ENCODE results near the gene PIGL. TPM values are rescaled to one million over a fixed set of nuclear protein-coding genes. Genes with fewer than 3 reads are reported as not detected.
A peak's percentile ranks its signal among the peaks of the same experiment; 100 is the strongest.
"Not testable (repeated sequence)": the region's sequence is repeated elsewhere in the genome, so short reads cannot be mapped to it uniquely, and the experiment has no call there.

Gene PIGL
- 33.9 TPM for total RNA-seq (ENCODE audit: insufficient read depth, low replicate concordance)

- peak; percentile 97 for DNase-seq (ENCODE audit: low spot score)
These were observed at the start of gene PIGL for GRCh38 chr17:16217002-16217635. PIGL (plus strand) TSS chr17:16217210; CDS start chr17:16217227, 17 bp downstream.

- DNase-seq (ENCODE audit: low spot score): no peak
These were observed 45.4 kb upstream of the PIGL start for GRCh38 chr17:16171613-16172012.

GRCh38 chr17:16178836-16179235 is 38.2 kb upstream of the PIGL start:
- no peak for DNase-seq (ENCODE audit: low spot score)

- no peak for DNase-seq (ENCODE audit: low spot score)
These were observed 35.4 kb upstream of the PIGL start for GRCh38 chr17:16181581-16181980.

- no peak for DNase-seq (ENCODE audit: low spot score)
These were observed 29.4 kb upstream of the PIGL start for GRCh38 chr17:16187642-16188041.

GRCh38 chr17:16189791-16190348 is 27.1 kb upstream of the PIGL start:
- no peak for DNase-seq (ENCODE audit: low spot score)

- no peak for DNase-seq (ENCODE audit: low spot score)
These were observed 26.2 kb upstream of the PIGL start for GRCh38 chr17:16190703-16191360.

GRCh38 chr17:16191604-16192003 is 25.4 kb upstream of the PIGL start:
- no peak for DNase-seq (ENCODE audit: low spot score)

GRCh38 chr17:16194307-16194835 is 22.6 kb upstream of the PIGL start:
- not testable (repeated sequence) for DNase-seq (ENCODE audit: low spot score)

- no peak for DNase-seq (ENCODE audit: low spot score)
These were observed 19.7 kb upstream of the PIGL start for GRCh38 chr17:16197276-16197675.

GRCh38 chr17:16199093-16199492 is 17.9 kb upstream of the PIGL start:
- no peak for DNase-seq (ENCODE audit: low spot score)

- not testable (repeated sequence) for DNase-seq (ENCODE audit: low spot score)
These were observed 15.3 kb upstream of the PIGL start for GRCh38 chr17:16201693-16202131.

- not testable (repeated sequence) for DNase-seq (ENCODE audit: low spot score)
These were observed 14.2 kb upstream of the PIGL start for GRCh38 chr17:16202554-16203500.

- not testable (repeated sequence) for DNase-seq (ENCODE audit: low spot score)
These were observed 12.2 kb upstream of the PIGL start for GRCh38 chr17:16204763-16205162.

GRCh38 chr17:16211590-16211989 is 5.4 kb upstream of the PIGL start:
- DNase-seq (ENCODE audit: low spot score): no peak

- no peak for DNase-seq (ENCODE audit: low spot score)
These were observed 4.2 kb upstream of the PIGL start for GRCh38 chr17:16212793-16213192.

- no peak for DNase-seq (ENCODE audit: low spot score)
These were observed 2.6 kb upstream of the PIGL start for GRCh38 chr17:16214190-16215001.

GRCh38 chr17:16215002-16215272 is 2.1 kb upstream of the PIGL start:
- DNase-seq (ENCODE audit: low spot score): no peak

- DNase-seq (ENCODE audit: low spot score): peak; percentile 97
These were observed 1.6 kb upstream of the PIGL start, which contains the start of gene NCOR1 for GRCh38 chr17:16215273-16215964. NCOR1 (minus strand) TSS chr17:16215534; CDS start chr17:16194569, 20,965 bp downstream.

- DNase-seq (ENCODE audit: low spot score): no peak
These were observed 1.1 kb upstream of the PIGL start for GRCh38 chr17:16215965-16216316.
